ENCODE data around the gene SMURF2. TPM values are rescaled to one million over a fixed set of nuclear protein-coding genes. Genes with fewer than 3 reads are reported as not detected.

The SMURF2 gene
- total and polyA plus RNA-seq, 2 donors (not counting 1 experiment from before 2014, with no cell fraction given), result 96.3 to 108 TPM

DNA sequence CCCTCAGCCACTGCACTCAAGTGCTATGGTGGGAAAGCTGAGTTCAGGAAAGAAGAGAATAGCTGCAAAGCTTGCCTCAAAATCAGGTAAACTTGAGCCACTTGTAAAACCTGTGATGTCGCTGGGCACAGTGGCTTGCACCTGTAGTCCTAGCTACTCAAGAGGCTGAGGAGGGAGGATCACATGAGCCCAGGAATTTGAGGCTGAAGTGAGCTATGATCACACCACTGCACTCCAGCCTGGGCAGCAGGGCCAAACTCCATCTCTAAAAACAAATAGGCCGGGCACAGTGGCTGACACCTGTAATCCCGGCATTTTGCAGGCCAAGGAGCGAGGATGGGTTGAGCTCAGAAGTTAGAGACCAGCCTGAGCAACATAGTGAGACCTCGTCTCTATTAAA, 26.4 kb upstream of the SMURF2 start:
- Histone ChIP-seq H3K27me3 (ENCODE audit: control insufficient read depth, insufficient read depth, low read length) (no peaks in the 10 kb centered on the region), H3K4me1 (ENCODE audit: control insufficient read depth, extremely low read depth, insufficient read depth, low read length) (peaks cover 6% of the 10 kb centered on the region), H4K20me1 (ENCODE audit: control insufficient read depth, extremely low read depth, insufficient read depth, low read length) (no peaks in the 10 kb centered on the region), H3K4me2 (ENCODE audit: extremely low read depth, insufficient read depth, low read length) (no peak overlapping the region), H3K4me3 (replicated peaks in 1 of 4; ENCODE audit: control extremely low read depth in 1 of 4, insufficient read depth in 1 of 4, low read depth in 3 of 4, low read length in 4 of 4) (no peak overlapping the region), H3K9me3 (ENCODE audit: control insufficient read depth, insufficient read depth, low read depth, low read length) (no peaks in the 10 kb centered on the region), H3K9ac (ENCODE audit: insufficient read depth, low read length) (no peak overlapping the region), H2AFZ (ENCODE audit: low read length) (no peak overlapping the region), H3K79me2 (ENCODE audit: control insufficient read depth, insufficient read depth, low read length) (no peaks in the 10 kb centered on the region), H3K27ac (ENCODE audit: insufficient read depth, low read length) (peak overlapping the region; percentile 33), H3K36me3 (ENCODE audit: control insufficient read depth, insufficient read depth, low read length) (no peaks in the 10 kb centered on the region)
- no peak for TF ChIP-seq EZH2 (IDR thresholded peaks at IDR 0.05; ENCODE audit: low read length, missing control alignments)
- TF ChIP-seq CTCF (conservative IDR thresholded peaks at IDR 0.05 in 1 of 2, IDR thresholded peaks at IDR 0.05 in 1 of 2; ENCODE audit: low read depth in 1 of 2, low read length in 2 of 2), result no peak
- no peak for DNase-seq (ENCODE audit: low read depth in 2 of 2)

- Histone ChIP-seq H3K36me3 (ENCODE audit: control insufficient read depth, insufficient read depth, low read length) (no peaks in the 10 kb centered on the region), H3K4me1 (ENCODE audit: control insufficient read depth, extremely low read depth, insufficient read depth, low read length) (peaks cover 8% of the 10 kb centered on the region), H3K4me2 (ENCODE audit: extremely low read depth, insufficient read depth, low read length) (no peak overlapping the region), H3K4me3 (replicated peaks in 1 of 4; ENCODE audit: control extremely low read depth in 1 of 4, insufficient read depth in 1 of 4, low read depth in 3 of 4, low read length in 4 of 4) (no peak overlapping the region), H3K27ac (ENCODE audit: insufficient read depth, low read length) (peak overlapping the region; percentile 65), H2AFZ (ENCODE audit: low read length) (no peak overlapping the region), H3K27me3 (ENCODE audit: control insufficient read depth, insufficient read depth, low read length) (no peaks in the 10 kb centered on the region), H3K9me3 (ENCODE audit: control insufficient read depth, insufficient read depth, low read depth, low read length) (no peaks in the 10 kb centered on the region), H3K79me2 (ENCODE audit: control insufficient read depth, insufficient read depth, low read length) (no peaks in the 10 kb centered on the region), H3K9ac (ENCODE audit: insufficient read depth, low read length) (no peak overlapping the region), H4K20me1 (ENCODE audit: control insufficient read depth, extremely low read depth, insufficient read depth, low read length) (no peaks in the 10 kb centered on the region)
- peak; percentile 41 to 86 for DNase-seq (ENCODE audit: low read depth in 2 of 2)
- TF ChIP-seq CTCF (conservative IDR thresholded peaks at IDR 0.05 in 1 of 2, IDR thresholded peaks at IDR 0.05 in 1 of 2; ENCODE audit: low read depth in 1 of 2, low read length in 2 of 2) (no peak), EZH2 (IDR thresholded peaks at IDR 0.05; ENCODE audit: low read length, missing control alignments) (no peak)
Observed at GRCh38 chr17:64687961-64688360, 25.9 kb upstream of the SMURF2 start.

DNA sequence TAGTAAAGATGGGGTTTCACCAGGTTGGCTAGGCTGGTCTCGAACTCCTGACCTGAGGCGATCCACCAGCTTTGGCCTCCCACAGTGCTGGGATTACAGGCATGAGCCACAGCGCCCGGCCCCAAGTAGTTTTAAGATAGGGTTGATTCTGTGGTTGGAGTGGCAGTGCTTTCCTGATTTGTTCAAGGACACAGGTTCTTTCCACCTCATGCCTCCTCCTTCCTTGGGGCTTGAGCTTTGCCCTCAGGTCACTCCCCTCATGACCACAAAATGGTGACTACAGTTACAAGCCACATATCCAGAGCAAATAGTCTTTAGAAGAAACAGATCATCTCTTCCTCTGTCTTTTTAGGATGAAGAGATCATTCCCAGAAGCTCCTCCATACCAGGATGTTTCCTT, 25.3 kb upstream of the SMURF2 start:
- peak overlapping the region; percentile 65 for H3K27ac ChIP-seq (ENCODE audit: insufficient read depth, low read length)
- no peak overlapping the region for H3K4me2 ChIP-seq (ENCODE audit: extremely low read depth, insufficient read depth, low read length)
- no peak overlapping the region for H3K4me3 ChIP-seq (replicated peaks in 1 of 4; ENCODE audit: control extremely low read depth in 1 of 4, insufficient read depth in 1 of 4, low read depth in 3 of 4, low read length in 4 of 4)
- no peaks in the 10 kb centered on the region for H3K9me3 ChIP-seq (ENCODE audit: control insufficient read depth, insufficient read depth, low read depth, low read length)
- H4K20me1 ChIP-seq (ENCODE audit: control insufficient read depth, extremely low read depth, insufficient read depth, low read length), result no peaks in the 10 kb centered on the region
- no peak overlapping the region for H2AFZ ChIP-seq (ENCODE audit: low read length)
- no peaks in the 10 kb centered on the region for H3K79me2 ChIP-seq (ENCODE audit: control insufficient read depth, insufficient read depth, low read length)
- H3K9ac ChIP-seq (ENCODE audit: insufficient read depth, low read length), result no peak overlapping the region
- TF ChIP-seq EZH2 (IDR thresholded peaks at IDR 0.05; ENCODE audit: low read length, missing control alignments) (no peak), CTCF (conservative IDR thresholded peaks at IDR 0.05 in 1 of 2, IDR thresholded peaks at IDR 0.05 in 1 of 2; ENCODE audit: low read depth in 1 of 2, low read length in 2 of 2) (no peak)
- H3K4me1 ChIP-seq (ENCODE audit: control insufficient read depth, extremely low read depth, insufficient read depth, low read length), result peaks cover 12% of the 10 kb centered on the region
- DNase-seq (ENCODE audit: low read depth in 2 of 2), result no peak
- no peaks in the 10 kb centered on the region for H3K27me3 ChIP-seq (ENCODE audit: control insufficient read depth, insufficient read depth, low read length)
- H3K36me3 ChIP-seq (ENCODE audit: control insufficient read depth, insufficient read depth, low read length), result no peaks in the 10 kb centered on the region
